Measurements from ENCODE around the gene GOLPH3L.

GRCh38 chr1:150674881-150675280, 22.1 kb downstream of the GOLPH3L start:
- TF ChIP-seq CTCF (IDR thresholded peaks at IDR 0.05; ENCODE audit: low read length) = no peak
- TF ChIP-seq EZH2phosphoT487 (IDR thresholded peaks at IDR 0.05; ENCODE audit: low read length) = no peak

Measured in MM.1S (cell line).